Activated effector memory CD4-positive, alpha-beta T cell treated with Interleukin-2 at 50 U/mL for 16 hours (primary cell): ENCODE results near the gene TACC2.

Experiments
- DNase-seq: peaks from one replicate; pipeline ENCODE4 v3.0.0-alpha.2; 2020

TACC2 gene

DNA sequence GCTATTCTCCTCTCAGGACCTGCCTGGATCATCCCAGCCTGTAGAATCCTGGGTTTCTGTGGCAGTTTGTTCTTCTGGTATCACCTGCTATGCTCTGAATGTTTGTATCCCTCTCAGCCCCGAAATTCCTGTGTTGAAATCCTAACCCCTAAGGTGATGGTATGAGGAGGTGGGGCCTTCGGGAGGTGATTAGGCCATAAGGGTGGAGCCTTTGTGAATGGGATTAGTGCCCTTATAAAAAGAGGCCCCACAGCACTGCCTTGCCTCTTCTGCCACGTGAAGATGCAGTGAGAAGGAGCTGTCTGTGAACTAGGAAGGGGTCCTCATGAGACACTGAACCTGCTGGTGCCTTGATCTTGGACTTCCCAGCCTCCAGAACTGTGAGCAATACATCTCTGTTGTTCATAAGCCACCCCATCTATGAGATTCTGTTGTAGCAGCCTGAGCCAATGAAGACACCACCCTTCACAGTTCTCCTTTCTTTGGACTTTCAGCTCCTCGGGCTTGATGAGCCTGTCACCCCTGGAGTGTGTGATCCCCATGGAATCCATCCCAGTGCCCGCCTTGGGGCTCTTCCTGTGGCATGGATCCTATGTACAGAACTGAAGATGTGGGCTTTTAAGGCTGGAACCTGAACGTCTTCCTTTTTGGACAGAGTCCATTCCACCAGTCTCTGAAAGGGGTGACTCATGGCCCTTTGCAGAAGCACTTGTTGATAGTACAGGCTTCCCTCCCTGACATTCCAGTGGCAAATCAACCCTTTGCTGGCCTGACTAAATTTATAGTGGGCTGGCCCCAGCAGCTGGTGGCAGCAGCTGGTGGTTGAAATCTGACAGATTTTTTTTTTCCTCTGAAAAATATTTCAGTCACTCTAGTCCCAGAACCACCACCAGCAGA is 138.0 kb downstream of the TACC2 start:
- DNase-seq, result no peak

DNA sequence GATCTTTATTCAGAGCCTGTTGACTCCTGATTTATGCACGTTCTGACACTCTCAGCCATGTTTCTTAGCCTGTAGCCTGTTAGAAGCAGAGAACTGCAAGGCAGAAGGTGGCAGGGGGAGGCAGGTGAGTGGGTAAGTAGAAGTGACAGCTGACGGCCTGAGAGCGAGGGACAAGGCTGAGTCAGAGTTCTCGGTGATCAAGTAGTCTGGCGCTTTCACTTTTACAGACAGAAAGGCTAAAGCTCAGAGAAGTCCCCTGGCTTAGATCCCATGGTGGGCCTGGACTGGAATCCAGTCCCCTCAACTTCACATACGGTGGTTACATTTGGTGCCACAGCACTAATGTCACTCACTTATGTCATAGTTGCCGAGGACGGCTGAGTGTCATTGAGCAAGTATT is 139.0 kb downstream of the TACC2 start:
- no peak for DNase-seq

DNA sequence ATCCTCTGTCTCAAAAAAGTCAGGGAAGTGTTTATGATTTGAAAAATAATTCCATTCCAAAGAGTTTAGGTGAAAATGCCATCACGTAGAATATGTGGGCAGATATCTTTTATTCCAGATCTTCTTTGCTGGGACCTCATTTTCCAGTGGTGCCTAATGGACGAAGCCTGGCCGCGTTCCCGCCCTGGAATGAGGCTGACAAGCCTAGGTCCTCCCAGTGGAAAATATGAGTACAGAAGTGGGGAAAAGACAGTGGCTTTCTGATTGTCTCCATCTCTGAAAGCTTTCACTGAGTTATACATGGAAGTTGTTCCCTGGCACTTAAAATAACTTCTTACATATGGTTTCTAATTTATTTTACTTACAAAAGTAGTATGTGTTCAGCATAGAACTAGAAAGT is 139.4 kb downstream of the TACC2 start:
- DNase-seq, result no peak

DNA sequence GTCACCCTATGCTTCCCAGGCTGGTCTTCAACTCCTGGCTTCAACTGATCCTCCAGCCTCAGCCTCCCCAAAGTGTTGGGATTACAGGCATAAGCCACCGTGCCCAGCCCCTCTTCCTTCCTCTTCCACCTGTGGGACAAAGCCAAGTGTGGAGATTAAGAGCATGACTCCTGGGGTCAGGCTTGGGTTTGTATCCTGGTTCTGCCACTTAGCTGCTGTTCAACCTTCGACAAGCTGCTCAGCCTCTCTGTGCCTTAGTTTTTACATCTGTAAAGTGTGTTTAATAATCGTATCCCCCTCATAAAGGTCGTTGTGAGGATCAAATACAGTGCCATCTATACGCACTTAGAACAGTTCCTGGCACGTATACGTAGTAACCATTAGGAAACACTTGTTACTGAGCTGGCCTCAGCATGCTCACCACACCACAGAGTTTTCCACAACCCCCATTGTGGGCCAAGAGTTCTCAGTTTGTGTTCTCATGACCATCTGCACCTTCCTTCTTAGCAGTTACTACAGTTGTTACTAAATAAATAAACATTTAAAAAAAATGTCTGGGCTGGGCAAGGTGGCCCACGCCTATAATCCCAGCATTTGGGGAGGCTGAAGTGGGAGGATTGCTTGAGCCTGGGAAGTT is 141.6 kb downstream of the TACC2 start:
- no peak for DNase-seq

DNA sequence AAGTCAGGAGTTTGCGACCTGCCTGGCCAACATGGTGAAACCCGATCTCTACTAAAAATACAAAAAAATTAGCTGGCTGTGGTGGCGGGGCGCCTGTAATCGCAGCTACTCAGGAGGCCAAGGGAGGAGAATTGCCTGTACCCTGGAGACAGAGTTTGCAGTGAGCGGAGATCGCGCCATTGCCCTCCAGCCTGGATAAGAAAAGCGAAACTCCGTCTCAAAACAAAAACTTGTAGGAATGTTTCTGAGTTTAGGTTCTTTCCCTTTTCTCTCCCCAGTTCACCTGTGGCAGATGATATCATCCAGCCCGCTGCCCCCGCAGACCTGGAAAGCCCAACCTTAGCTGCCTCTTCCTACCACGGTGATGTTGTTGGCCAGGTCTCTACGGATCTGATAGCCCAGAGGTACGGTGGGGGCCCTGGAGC is 143.4 kb downstream of the TACC2 start:
- no peak for DNase-seq

DNA sequence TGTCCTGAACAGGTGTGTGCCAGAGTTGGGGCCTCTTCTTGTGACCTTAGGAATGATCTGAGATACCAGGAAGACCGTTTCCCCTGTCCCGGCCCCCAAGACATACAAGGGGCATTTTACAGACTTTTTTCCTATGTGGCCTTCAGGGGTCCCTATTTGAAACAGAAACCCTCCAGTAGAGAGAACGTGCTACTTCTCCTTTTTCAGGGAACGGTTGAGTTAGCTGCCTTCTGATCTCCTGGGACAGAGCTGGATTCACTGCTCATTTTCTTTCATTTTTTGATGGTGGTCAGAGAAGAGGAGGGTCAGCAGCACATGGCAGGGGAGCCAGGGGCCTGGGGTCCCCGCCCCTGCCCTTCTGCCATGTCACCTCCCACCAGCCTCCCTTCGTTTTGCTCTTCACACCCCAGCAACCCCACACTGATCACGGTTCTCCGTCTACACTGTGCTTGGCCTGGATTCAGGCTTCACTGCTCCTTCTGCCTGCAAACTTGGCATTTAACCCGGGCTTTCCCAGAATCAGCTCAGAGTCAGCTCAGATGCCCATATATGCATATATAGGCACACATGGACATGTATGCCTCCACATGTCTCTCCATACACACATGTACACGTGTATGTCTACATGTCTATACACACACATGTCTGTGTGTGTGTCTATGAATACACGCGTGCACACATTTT is 144.1 kb downstream of the TACC2 start:
- no peak for DNase-seq

DNA sequence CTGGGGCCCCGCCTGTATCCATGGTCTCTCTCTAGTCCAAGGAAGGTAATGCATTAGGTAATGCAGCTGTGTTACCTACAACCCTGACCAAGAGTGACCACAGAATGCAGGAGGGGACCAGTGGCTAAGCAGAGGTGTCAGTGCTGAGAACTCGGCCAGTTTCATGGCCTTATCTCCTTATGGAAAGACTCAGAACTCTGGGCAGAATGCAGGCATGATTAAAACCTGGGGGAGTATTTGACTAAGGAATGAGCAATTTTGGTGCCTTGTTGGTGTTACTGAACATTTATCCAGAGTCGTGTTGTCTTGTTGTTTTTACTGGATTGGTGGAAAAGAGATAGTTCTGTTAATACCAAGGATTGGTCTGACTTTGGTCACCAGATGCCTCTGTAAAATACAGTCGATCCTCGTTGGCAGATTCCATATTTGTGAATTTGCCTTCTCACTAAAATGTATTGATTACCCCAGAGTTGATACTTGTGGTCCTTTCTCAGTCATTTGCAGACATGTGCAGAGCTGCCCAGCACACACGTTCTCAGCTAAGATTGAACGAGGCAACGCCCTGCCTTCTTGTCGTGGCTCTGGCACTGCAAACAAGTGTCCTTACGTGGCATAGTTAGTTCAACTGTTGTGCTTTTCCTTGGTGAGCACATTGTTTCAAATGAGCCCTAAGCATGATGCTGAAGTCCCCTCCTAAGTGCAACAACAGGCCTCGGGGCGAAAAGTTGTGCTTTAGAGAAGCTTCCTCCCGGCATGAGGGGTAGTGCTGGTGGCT is 146.5 kb downstream of the TACC2 start:
- no peak for DNase-seq

DNA sequence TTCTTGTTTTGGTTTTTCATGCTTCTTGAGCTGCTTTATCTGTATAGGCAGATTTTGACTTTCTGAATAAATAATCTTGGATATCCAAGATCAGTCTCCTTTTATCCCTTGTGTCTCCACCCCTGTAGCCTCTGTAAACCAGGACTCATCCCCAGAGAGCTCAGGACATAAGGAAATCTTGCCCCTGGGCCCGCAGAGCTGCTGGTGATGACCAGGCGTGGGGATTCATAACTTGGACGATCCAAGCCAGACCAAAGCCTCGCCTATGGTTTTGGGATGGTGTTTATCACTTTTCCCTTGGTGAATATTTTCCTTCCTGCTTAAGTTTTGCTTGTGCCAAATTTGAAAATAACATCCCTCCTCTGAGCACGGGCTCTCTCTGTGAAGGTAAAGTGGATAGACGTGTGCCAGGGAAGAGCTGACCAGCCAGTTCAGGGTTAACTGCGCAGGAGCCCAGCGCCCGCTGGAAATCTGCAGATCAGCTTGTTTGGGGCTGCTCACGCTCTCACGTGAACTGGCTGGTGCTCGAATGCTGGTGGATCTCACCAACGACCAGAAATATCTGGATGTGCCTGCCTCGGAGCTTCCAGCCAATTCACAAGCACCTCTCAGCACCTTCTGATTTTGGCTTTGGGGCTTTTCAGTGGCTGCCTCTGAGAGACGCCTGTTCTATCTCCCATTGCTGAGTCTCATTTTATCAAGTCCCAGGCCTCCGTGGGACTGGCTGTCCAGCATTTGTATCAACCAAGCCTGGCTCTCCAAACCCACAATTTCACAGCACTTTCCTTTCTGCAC is 150.1 kb downstream of the TACC2 start:
- DNase-seq, result no peak

DNA sequence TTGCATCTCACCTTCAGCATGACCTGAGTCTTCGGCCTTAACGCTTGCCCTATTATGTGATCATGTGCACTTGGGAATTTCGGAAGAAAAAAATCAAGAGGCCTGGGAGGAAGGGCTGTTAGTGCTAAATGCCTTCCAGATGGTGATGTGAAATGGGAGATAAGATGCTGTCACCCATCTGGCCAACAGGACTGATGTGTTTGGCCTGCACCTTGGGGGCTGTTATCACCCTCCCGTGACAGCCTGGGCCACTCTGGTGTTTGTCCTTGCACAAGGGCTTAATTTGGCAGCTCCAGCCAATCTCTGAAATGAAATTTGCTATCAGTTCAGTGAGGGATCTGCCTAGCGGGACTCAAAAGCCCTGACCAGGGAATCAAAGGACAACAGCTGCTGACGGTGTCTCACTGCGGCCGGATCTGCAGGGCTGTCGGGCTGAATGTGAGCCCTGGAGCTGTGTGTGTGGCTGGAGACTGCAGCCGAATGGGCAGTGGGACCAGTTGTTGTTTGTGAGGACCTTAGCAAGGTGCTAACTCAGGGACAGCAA is 150.7 kb downstream of the TACC2 start:
- no peak for DNase-seq

DNA sequence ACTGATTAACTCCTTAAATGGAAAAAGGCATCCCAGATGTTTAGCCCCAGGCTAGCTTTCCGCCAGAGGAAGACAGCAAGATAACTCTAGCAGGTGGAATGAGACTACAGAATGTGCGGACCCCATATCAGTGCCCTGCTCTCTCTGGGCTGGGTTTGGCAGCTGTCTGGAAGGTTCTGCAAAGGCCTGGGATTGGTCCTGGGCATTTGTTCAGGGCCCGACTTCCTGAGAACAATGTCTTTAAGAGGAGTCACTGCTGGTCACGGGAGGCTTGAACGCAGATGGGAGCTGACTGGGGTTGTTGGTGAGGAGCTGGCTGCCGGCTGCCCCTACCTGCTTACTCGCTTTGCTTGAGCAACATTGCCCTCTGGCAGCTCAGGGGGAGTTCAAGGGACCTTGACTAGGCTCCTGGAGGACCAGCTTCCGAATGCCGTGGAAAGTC is 151.5 kb downstream of the TACC2 start:
- DNase-seq, result no peak

DNA sequence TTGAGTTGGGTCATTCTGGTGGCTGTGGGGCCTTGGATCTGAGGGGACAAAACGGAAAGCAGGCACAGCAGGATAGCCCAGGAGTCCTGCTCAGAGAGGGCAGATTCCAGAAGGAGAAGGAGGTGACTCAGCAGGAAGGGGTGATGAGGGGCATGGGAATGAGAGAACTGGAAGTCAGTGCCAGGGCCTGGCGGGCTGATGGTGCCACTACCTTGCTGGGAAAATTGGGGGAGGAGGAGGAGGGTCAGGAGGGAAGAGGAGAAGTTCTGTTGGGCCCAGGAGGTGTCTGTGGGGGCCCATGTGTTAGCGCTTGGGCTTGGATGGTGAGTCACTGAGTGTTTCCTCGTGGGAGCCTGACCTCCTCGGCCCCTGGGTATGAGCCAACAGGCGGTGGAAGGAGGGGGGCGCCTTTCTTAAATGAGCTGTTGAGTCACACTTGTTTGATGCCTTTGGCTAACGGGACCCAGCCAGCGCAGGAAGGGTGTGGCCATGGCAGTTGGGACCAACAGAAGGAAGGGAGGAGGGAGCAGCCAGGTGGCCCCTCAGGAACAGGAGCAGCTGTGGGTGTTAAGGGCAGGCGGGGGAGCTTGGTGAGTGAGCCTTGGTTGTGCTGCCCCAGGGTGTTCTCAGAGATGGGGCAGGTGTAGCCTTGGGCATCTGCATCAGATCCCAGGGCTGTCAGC is 152.1 kb downstream of the TACC2 start:
- no peak for DNase-seq

DNA sequence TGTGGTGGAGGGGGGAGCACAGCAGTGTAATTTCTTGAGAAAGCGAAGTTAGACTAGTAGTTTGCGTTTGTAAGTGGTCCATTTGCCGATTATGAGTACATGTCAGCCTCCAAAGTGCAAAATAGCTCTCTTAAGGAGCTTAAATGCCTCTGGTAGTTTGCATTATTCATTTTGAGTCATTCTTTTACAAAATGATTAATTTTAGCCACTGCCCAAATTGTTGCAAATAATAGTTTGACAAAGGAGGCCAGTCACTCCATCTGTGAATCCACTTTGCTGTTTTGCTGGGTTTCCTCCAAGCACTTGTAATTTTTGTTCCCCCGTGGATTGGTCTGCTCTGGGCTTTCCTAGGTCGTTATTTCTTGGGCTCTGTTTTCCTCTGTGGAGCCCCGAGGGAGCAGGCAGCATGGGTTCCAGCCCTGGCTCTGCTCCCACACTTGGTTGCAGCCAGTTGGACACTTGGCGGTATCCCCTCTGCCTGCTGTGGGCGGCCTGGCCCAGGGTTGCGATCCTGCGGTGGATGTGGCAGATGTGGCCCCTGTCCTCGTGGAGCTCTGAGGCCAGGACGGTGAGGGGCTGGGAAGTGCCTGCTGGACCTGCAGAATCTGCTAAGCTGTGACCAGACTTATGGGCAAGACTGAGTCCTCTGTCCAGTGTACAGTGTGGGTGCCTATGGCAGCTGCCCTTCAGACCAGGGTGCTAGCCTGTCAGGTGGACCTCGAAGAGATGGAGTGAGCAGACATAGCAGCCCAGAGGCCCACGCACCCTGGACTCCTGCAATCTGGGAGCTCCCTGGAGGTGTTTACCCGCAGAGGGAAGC is 153.1 kb downstream of the TACC2 start:
- no peak for DNase-seq

DNA sequence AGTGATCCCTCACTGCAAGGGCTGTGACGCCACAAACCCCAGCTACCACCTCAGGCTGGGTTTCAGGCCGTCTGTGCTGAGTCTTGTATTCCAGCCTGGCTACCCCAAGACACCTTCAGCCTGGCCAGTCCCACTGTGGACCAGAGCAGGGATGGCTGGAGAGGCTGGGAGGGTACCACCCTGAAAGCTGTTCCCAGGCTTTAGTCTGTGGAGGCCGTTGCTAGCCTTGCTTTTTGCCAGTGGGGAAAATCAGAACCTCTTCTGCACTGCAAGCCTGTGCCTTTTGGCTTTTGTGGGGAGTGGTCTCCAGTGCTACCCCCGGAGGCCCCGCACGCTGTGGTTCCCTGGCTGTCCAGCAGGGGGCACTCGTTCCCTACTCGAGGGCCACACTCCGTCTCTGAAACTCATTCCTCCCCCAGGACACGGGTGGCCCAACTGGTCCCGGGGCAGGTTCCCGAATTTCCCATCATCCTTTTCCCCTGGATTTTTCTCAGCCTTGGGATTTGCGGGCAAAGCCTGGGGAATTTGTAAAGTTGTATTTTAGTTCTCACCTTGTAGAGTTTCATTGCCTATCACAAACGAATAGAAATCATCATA is 153.8 kb downstream of the TACC2 start:
- no peak for DNase-seq

DNA sequence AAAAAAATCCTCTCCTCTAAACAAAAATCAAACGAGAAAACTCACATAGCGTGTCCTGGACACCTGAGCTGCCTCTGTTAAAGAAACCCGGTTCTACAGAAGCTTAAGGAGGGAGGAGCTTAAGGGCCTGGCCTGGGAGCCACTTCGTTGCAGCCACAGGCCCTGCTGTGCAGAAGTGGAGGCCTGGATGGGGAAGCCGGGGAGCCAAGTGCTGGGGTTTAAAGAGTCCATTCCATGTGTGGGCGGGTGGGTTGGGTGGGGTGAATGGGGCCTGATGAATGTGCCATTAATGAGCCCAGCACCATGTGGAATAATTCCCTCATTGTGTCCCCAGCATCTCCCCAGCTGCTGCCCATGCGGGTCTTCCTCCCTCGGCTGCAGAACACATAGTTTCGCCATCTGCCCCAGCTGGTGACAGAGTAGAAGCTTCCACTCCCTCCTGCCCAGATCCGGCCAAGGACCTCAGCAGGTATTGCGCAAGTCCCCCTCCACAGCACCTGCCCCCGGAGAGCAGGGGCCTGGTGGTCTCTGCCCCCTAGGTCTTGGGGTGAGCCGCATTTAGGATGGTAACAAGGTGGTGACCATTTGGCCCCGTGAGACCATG is 154.4 kb downstream of the TACC2 start:
- DNase-seq, result no peak

DNA sequence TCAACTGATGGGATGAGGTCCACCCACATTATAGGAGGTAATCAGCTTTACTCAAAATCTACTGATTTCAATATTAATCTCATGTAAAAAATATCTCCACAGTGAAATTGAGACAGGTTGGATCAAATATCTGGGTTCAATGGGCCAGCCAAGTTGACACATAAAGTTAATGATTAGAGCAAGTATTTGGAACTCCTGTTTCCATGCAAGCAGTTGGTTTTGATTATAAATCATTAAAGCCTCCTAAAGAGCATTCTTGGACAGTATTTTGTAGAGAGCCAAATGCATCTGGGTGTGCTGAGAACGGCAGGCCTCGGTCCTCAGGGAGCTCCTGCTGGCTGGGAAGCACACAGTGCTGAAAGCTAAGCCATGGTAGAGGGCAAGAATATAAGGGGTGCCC is 155.2 kb downstream of the TACC2 start:
- DNase-seq, result no peak

DNA sequence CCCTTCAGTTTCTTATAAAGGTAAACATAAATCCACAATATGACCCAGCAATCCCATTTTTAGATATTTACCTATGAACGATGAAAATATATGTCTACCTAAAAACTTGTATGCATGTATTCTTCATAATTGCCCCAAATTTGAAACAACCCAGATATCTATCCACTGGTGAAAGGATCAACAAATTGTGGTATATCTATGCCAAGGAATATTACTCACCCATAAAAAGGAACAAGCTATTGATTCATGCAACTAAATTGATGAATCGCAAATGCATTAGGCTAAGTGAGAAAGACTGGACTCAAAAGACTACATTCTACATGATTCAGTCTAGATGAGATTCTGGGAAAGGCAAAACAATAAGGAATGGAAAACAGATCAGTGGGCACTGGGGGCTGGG is 156.2 kb downstream of the TACC2 start:
- no peak for DNase-seq

DNA sequence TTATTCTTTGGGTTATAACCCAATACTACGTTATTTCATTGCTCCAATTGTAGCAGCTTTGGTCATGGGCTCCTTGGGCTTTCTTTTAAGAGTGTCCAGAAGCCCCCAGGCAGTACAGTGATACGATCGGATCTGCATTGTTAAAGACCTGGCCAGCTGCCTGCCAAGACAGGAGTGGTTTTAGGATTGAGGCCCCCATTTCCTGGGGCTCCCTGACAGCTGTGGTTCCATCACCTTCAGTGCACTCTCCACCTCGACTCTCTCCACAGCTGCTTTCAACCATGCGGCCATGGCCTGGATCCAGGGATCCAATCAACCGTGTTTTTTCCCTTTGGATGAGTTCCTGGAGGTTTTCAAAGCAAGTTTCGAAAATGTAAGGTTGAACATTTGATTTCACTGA is 158.7 kb downstream of the TACC2 start:
- DNase-seq, result no peak

DNA sequence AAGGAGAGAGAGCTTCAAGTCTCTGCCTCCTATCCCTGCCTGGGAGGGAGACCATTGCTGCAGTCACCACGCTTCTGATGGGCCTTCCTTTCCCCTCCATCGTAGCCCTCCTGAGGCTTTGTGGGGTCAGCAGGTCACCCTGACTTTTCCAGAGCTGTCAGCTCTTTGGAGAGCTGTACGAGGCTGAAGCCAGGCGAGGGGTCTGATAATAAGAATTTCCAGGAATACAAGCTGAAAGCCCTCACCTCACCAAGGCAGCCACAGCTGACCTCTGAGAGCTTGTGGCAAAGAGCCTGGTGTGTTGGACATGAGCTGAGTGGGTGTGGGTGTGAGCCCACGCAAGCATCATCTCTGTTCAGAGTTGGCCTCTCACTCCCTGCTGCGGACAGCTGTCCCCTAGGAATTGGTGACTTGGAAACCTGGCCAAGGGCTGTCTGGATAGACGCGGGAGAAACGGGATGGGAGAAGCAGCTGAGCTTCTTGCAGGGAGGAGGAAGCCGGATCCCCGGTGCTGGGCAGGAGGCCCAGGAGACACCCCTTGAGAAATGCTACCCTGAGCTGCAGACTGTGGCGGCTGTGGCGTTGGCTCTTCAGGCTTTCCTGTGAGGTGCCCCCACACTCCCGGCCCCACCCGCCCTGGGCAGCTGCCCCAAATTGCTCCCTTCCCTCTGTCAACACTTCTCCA is 160.1 kb downstream of the TACC2 start:
- no peak for DNase-seq
